Stimulated activated CD8-positive, alpha-beta memory T cell treated with anti-CD3 and anti-CD28 coated beads, Interleukin-12 subunit alpha, Interleukin-12 subunit beta, amount 100 ng/mL, for 1 hour (primary cell): ENCODE measurements around the gene CCR7.
A peak's percentile ranks its signal among the peaks of the same experiment; 100 is the strongest.

Source experiments
- DNase-seq: peaks from one replicate; pipeline ENCODE4 v3.0.0-alpha.2; 2020; ENCODE audit warnings: low read depth

Gene CCR7

GRCh38 chr17:40516581-40517285 lies 48.5 kb downstream of the CCR7 start:
- peak; percentile 48 for DNase-seq

- DNase-seq = no peak
Measured at GRCh38 chr17:40515491-40516041, 49.7 kb downstream of the CCR7 start.

- DNase-seq = no peak
Measured at GRCh38 chr17:40515011-40515410, 50.3 kb downstream of the CCR7 start.

GRCh38 chr17:40514013-40514875 lies 51.0 kb downstream of the CCR7 start:
- no peak for DNase-seq

GRCh38 chr17:40511667-40512220 lies 53.5 kb downstream of the CCR7 start:
- no peak for DNase-seq

- no peak for DNase-seq
Measured at GRCh38 chr17:40511136-40511535, 54.1 kb downstream of the CCR7 start.

GRCh38 chr17:40510328-40510648 lies 55.0 kb downstream of the CCR7 start:
- DNase-seq = no peak

- DNase-seq = no peak
Measured at GRCh38 chr17:40509626-40510327, 55.5 kb downstream of the CCR7 start.

- no peak for DNase-seq
Measured at GRCh38 chr17:40506786-40507185, 58.5 kb downstream of the CCR7 start.
